OCI-LY1 (cell line): Measurements from ENCODE around the gene CCNH.

Source experiments
- H2AFZ ChIP-seq: fragments of 200-600 bp; sonication (generic), shearing (Covaris generic); 2 replicates; pipeline ENCODE4 v1.6.0; 2014; ENCODE audit warnings: antibody characterized with exemption, mild to moderate bottlenecking, low read length
- H3F3A ChIP-seq: fragments of 200-600 bp; sonication (generic), shearing (Covaris generic); 2 replicates; pipeline ENCODE4 v1.6.0; 2014; ENCODE audit warnings: mild to moderate bottlenecking, antibody characterized with exemption, low read length, moderate library complexity; ENCODE audit not compliant: insufficient read depth
- H3K27ac ChIP-seq: fragments of 200-600 bp; sonication (generic); 2 replicates; pipeline ENCODE4 v1.5.1; 2014; ENCODE audit warnings: low read length, mixed run types, mild to moderate bottlenecking, low read depth; ENCODE audit not compliant: poor library complexity, severe bottlenecking
- H3K27me3 ChIP-seq: fragments of 200-600 bp; sonication (generic); 2 replicates; pipeline ENCODE4 v1.6.0; 2014; ENCODE audit warnings: antibody characterized with exemption, mild to moderate bottlenecking, low read length, moderate library complexity; ENCODE audit not compliant: insufficient read depth
- H3K36me3 ChIP-seq: fragments of 200-600 bp; sonication (generic); 2 replicates; pipeline ENCODE4 v1.6.1; 2014; ENCODE audit warnings: mild to moderate bottlenecking, antibody characterized with exemption, low read length, moderate library complexity, mixed read lengths; ENCODE audit not compliant: insufficient read depth
- H3K4me1 ChIP-seq: fragments of 200-600 bp; sonication (generic); 2 replicates; pipeline ENCODE4 v1.5.1; 2014; ENCODE audit warnings: mild to moderate bottlenecking, low read length, moderate library complexity; ENCODE audit not compliant: insufficient read depth, severe bottlenecking
- H3K4me2 ChIP-seq: fragments of 200-600 bp; sonication (generic), shearing (Covaris generic); 2 replicates; pipeline ENCODE4 v1.6.1; 2014; ENCODE audit warnings: low read length
- H3K4me3 ChIP-seq: fragments of 200-600 bp; sonication (generic); 2 replicates; pipeline ENCODE4 v1.5.1; 2014; ENCODE audit warnings: low read length, low read depth, mild to moderate bottlenecking, mixed read lengths; ENCODE audit not compliant: poor library complexity, severe bottlenecking
- H3K79me2 ChIP-seq: fragments of 200-600 bp; shearing (Covaris generic); 2 replicates; pipeline ENCODE4 v1.6.1; 2016; ENCODE audit warnings: mixed run types, low read length, mixed read lengths; ENCODE audit not compliant: insufficient read depth
- H3K9ac ChIP-seq: fragments of 200-600 bp; sonication (generic), shearing (Covaris generic); 2 replicates; pipeline ENCODE4 v1.6.1; 2014; ENCODE audit warnings: mild to moderate bottlenecking, low read length, mixed read lengths
- H3K9me2 ChIP-seq: fragments of 200-600 bp; sonication (generic), shearing (Covaris generic); 2 replicates; pipeline ENCODE4 v1.6.1; 2014; ENCODE audit warnings: low read depth, mild to moderate bottlenecking, low read length, mixed read lengths
- H3K9me3 ChIP-seq: fragments of 200-600 bp; shearing (Covaris generic); 2 replicates; pipeline ENCODE4 v1.6.1; 2014; ENCODE audit warnings: low read length, mixed read lengths
- H4K20me1 ChIP-seq: fragments of 200-600 bp; sonication (generic), shearing (Covaris generic); 2 replicates; pipeline ENCODE4 v1.6.0; 2016; ENCODE audit warnings: mild to moderate bottlenecking, low read length; ENCODE audit not compliant: insufficient read depth
- CTCF ChIP-seq: fragments of 200-600 bp; sonication (generic), shearing (Covaris generic); IDR thresholded peaks from 2 replicates; pipeline ENCODE4 v1.5.1; 2017; ENCODE audit warnings: mild to moderate bottlenecking, antibody characterized with exemption, low read length, moderate library complexity, mixed read lengths
- EZH2 ChIP-seq: fragments of 200-600 bp; sonication (generic), shearing (Covaris generic); IDR thresholded peaks from 2 replicates; pipeline ENCODE4 v1.8.0; 2017; ENCODE audit warnings: borderline replicate concordance, mixed run types, mild to moderate bottlenecking, antibody characterized with exemption, low read length, moderate library complexity, mixed read lengths

Gene CCNH

GRCh38 chr5:87354496-87354895, 58.2 kb downstream of the CCNH start:
- no peak overlapping the region for H3K27ac ChIP-seq
- H3F3A ChIP-seq, result no peaks in the 10 kb centered on the region
- no peak overlapping the region for H3K4me2 ChIP-seq
- no peak overlapping the region for H3K4me3 ChIP-seq
- no peaks in the 10 kb centered on the region for H3K9me2 ChIP-seq
- H4K20me1 ChIP-seq, result no peaks in the 10 kb centered on the region
- TF ChIP-seq CTCF, result no peak
- no peak for TF ChIP-seq EZH2
- H2AFZ ChIP-seq, result no peak overlapping the region
- H3K9ac ChIP-seq, result no peak overlapping the region
- H3K79me2 ChIP-seq, result no peaks in the 10 kb centered on the region
- peaks cover 15% of the 10 kb centered on the region; the same call in 1 of the 2 replicates for H3K36me3 ChIP-seq
- H3K27me3 ChIP-seq, result no peaks in the 10 kb centered on the region
- no peaks in the 10 kb centered on the region for H3K4me1 ChIP-seq
- no peaks in the 10 kb centered on the region for H3K9me3 ChIP-seq

DNA sequence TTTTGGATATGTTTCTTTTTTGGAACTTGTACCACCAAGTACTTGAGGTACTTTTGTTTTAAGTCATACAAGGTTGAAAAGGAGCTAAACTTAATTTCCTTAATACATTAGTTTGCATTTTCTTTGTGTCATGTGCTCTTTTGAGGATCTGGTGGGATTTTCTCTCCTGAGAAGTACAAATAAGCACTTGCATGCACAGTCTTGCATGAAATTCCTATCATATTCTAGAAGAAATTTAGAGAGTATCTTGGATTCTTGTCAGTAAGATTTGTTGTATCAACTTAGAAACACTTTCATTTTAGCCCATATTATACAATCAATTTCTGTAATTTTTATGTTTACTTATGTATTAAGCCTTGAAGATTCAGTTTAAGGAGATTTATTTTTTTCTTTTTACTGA, 64.9 kb downstream of the CCNH start:
- Histone ChIP-seq H3K4me2 (no peak overlapping the region), H3K9me3 (no peaks in the 10 kb centered on the region), H3K9ac (no peak overlapping the region), H3K36me3 (peaks cover 24% of the 10 kb centered on the region), H3K79me2 (no peaks in the 10 kb centered on the region), H3K9me2 (no peaks in the 10 kb centered on the region), H3K4me3 (no peak overlapping the region), H3F3A (no peaks in the 10 kb centered on the region), H3K27me3 (no peaks in the 10 kb centered on the region), H3K27ac (no peak overlapping the region), H3K4me1 (no peaks in the 10 kb centered on the region), H2AFZ (no peak overlapping the region), H4K20me1 (no peaks in the 10 kb centered on the region)
- TF ChIP-seq EZH2 (no peak), CTCF (no peak)

DNA sequence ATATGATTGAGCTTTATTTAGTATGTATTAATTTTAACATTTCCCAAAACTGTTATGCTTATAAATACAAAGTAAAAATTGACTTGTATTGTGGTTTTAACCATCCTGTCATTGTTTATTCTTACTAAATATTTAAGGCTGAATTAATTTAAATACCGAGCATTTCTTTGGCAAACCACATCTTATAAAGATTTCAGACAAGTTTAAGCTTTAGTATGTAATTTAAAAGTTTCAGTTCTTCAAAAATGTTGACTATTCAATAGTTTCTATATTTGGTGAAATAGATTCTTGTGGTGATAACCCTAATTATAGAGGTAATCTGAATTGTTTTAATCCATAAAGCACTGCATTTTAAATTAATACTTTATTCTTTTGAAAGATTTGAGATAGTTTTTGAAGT, 65.5 kb downstream of the CCNH start:
- Histone ChIP-seq H4K20me1 (no peaks in the 10 kb centered on the region), H3K79me2 (no peaks in the 10 kb centered on the region), H3K27me3 (no peaks in the 10 kb centered on the region), H3K36me3 (peaks cover 28% of the 10 kb centered on the region), H3K27ac (no peak overlapping the region), H3K9me2 (no peaks in the 10 kb centered on the region), H3K4me2 (no peak overlapping the region), H3K4me1 (no peaks in the 10 kb centered on the region), H3K4me3 (no peak overlapping the region), H3K9ac (no peak overlapping the region), H3F3A (no peaks in the 10 kb centered on the region), H3K9me3 (no peaks in the 10 kb centered on the region), H2AFZ (no peak overlapping the region)
- no peak for TF ChIP-seq CTCF
- no peak for TF ChIP-seq EZH2
